GM12878 (cell line): ENCODE data around the gene COL11A1. TPM values are rescaled to one million over a fixed set of nuclear protein-coding genes. Genes with fewer than 3 reads are reported as not detected.

Experiments
- ATAC-seq: fragments of 200-7000 bp; cut with Tn5 transposase; 3 replicates; pipeline ENCODE4 v1.9.1; 2020; ENCODE audit warnings: mild to moderate bottlenecking, moderate library complexity
- BruUV-seq: library from RNA; stranded (reverse); fragments of 400-500 nt; replicated peaks from 2 replicates; lab custom pipeline; 2021; lab: Mats Ljungman, UMichigan
- CTCF ChIA-PET: fragments of 300-600 bp; sonication (Branson Sonifier 250); formaldehyde crosslinking; extraction: SDS; loops from one replicate; lab custom pipeline; 2021; ENCODE audit warnings: inconsistent platforms; lab: Yijun Ruan, JAX
- POLR2A ChIA-PET: fragments of 350-600 bp; formaldehyde crosslinking; extraction: SDS; loops from one replicate; lab custom pipeline; 2021; ENCODE audit warnings: inconsistent platforms; lab: Charles Lee
- RAD21 ChIA-PET: fragments of 300-600 bp; sonication (Branson Sonifier 250); formaldehyde crosslinking; loops from one replicate; lab custom pipeline; 2023; ENCODE audit warnings: antibody characterized with exemption; ENCODE audit not compliant: unreplicated experiment; lab: Charles Lee
- SMC1A ChIA-PET: fragments of 300-600 bp; sonication (Branson Sonifier 250); formaldehyde crosslinking; loops from one replicate; lab custom pipeline; 2023; ENCODE audit not compliant: unreplicated experiment, uncharacterized antibody; lab: Charles Lee
- DNase-seq: peaks from one replicate; pipeline ENCODE4 v3.0.0-alpha.2; 2011; ENCODE audit warnings: low read depth, low spot score
- FAIRE-seq: peaks from 3 replicates; lab custom pipeline; 2011; peaks lifted over from hg19 to GRCh38; lab: Jason Lieb, UNC
- H2AFZ ChIP-seq: 2 replicates; pipeline ENCODE4 v1.6.0; 2011; ENCODE audit warnings: low read depth, low read length, control low read depth; ENCODE audit not compliant: control insufficient read depth
- H3K27ac ChIP-seq: 2 replicates; pipeline ENCODE4 v1.5.1; 2011; ENCODE audit warnings: control low read depth; ENCODE audit not compliant: control insufficient read depth, insufficient read depth
- H3K27me3 ChIP-seq, 2 experiments: replicated peaks in 1 of 2; 2 replicates each; pipeline versions ENCODE4 v1.6.0 to v1.6.1; 2011; ENCODE audit warnings: low read length in 1 of 2; ENCODE audit not compliant: control insufficient read depth in 2 of 2, insufficient read depth in 2 of 2
- H3K36me3 ChIP-seq, 2 experiments: 2 replicates each; pipeline ENCODE4 v1.5.1; 2011; ENCODE audit warnings: low read length in 1 of 2; ENCODE audit not compliant: control insufficient read depth in 2 of 2, insufficient read depth in 2 of 2
- H3K4me1 ChIP-seq: 2 replicates; pipeline ENCODE4 v1.6.1; 2011; ENCODE audit warnings: mild to moderate bottlenecking, low read length, moderate library complexity, mixed read lengths; ENCODE audit not compliant: control insufficient read depth, insufficient read depth
- H3K4me2 ChIP-seq: 2 replicates; pipeline ENCODE4 v1.6.0; 2011; ENCODE audit warnings: control low read depth; ENCODE audit not compliant: control insufficient read depth, insufficient read depth
- H3K4me3 ChIP-seq: fragments of 200-600 bp; sonication (generic); 2 replicates; pipeline ENCODE4 v1.5.1; 2016
- H3K79me2 ChIP-seq: 2 replicates; pipeline ENCODE4 v1.6.0; 2011; ENCODE audit warnings: low read length; ENCODE audit not compliant: control insufficient read depth, insufficient read depth
- H3K9ac ChIP-seq: 2 replicates; pipeline ENCODE4 v1.8.0; 2011; ENCODE audit warnings: low read length, control low read depth, mixed read lengths; ENCODE audit not compliant: control insufficient read depth, insufficient read depth
- H3K9me3 ChIP-seq: replicated peaks from 3 replicates; pipeline ENCODE4 v1.5.1; 2011; ENCODE audit warnings: mild to moderate bottlenecking, low read length; ENCODE audit not compliant: control insufficient read depth, insufficient read depth
- H4K20me1 ChIP-seq: 2 replicates; pipeline ENCODE4 v1.6.0; 2011; ENCODE audit not compliant: control insufficient read depth, insufficient read depth
- ATF7 ChIP-seq: fragments of 450-650 bp; IDR thresholded peaks from 2 replicates; pipeline ENCODE4 v1.6.1; 2016; ENCODE audit warnings: low read depth, mild to moderate bottlenecking
- CBX5 ChIP-seq: sonication (generic); IDR thresholded peaks from 2 replicates; pipeline ENCODE4 v1.6.1; 2016; ENCODE audit warnings: low read depth, moderate library complexity, mild to moderate bottlenecking, inconsistent platforms
- CHD4 ChIP-seq: fragments of 200-600 bp; sonication (generic); IDR thresholded peaks from 2 replicates; pipeline ENCODE4 v1.6.1; 2016; ENCODE audit warnings: mild to moderate bottlenecking
- CUX1 ChIP-seq: IDR thresholded peaks from 2 replicates; pipeline ENCODE4 v1.6.1; 2012; ENCODE audit warnings: improper control_type of control experiment, low read depth, low read length; ENCODE audit not compliant: insufficient replicate concordance
- ETV6 ChIP-seq, 2 experiments: fragments of 450-650 bp in 1 of 2; IDR thresholded peaks in 1 of 2; conservative IDR thresholded peaks in 1 of 2; 2 replicates each; pipeline ENCODE4 v1.6.1; 2014; ENCODE audit warnings: antibody characterized with exemption in 1 of 2, borderline replicate concordance in 1 of 2, low read depth in 1 of 2, mild to moderate bottlenecking in 1 of 2, moderate library complexity in 1 of 2
- HCFC1 ChIP-seq: fragments of 150-350 bp; IDR thresholded peaks from 2 replicates; pipeline ENCODE4 v1.6.1; 2014; ENCODE audit warnings: low read length
- HDAC2 ChIP-seq: fragments of 200-600 bp; sonication (generic); IDR thresholded peaks from 2 replicates; pipeline ENCODE4 v1.6.1; 2017
- PAX5 ChIP-seq: IDR thresholded peaks from 2 replicates; pipeline ENCODE4 v1.6.1; 2011; ENCODE audit warnings: low read depth, low read length, borderline replicate concordance
- RUNX3 ChIP-seq: IDR thresholded peaks from 2 replicates; pipeline ENCODE4 v1.6.1; 2012; ENCODE audit warnings: low read length, inconsistent platforms
- SP1 ChIP-seq: IDR thresholded peaks from one replicate; pipeline ENCODE4 v1.6.1; 2011; ENCODE audit warnings: low read depth, low read length
- SREBF1 ChIP-seq: IDR thresholded peaks from 2 replicates; pipeline ENCODE4 v1.6.1; 2012; ENCODE audit warnings: mild to moderate bottlenecking, low read length
- SRF ChIP-seq, 2 experiments: IDR thresholded peaks; 2 replicates each; pipeline ENCODE4 v1.6.1; 2011; ENCODE audit warnings: low read depth in 2 of 2, low read length in 2 of 2, mild to moderate bottlenecking in 1 of 2, moderate library complexity in 1 of 2
- TARDBP ChIP-seq: IDR thresholded peaks from 2 replicates; pipeline ENCODE4 v1.6.1; 2016; ENCODE audit warnings: borderline replicate concordance
- WRNIP1 ChIP-seq: IDR thresholded peaks from 2 replicates; pipeline ENCODE4 v1.6.1; 2011; ENCODE audit warnings: low read depth, low read length, improper control_type of control experiment, borderline replicate concordance
- YY1 ChIP-seq: IDR thresholded peaks from 2 replicates; pipeline ENCODE4 v1.6.1; 2011; ENCODE audit warnings: low read depth, mild to moderate bottlenecking, low read length
- WGBS: methylation state at CpG from one replicate; pipeline ENCODE4 v1.1.6; 2016; ENCODE audit warnings: low lambda C conversion rate; ENCODE audit not compliant: insufficient replicate concordance, insufficient coverage; ENCODE audit errors: missing lambda C conversion rate; 5-methylcytosine and 5-hydroxymethylcytosine counted together
- in situ Hi-C: fragments of 300-500 bp; cut with MboI; formaldehyde crosslinking; loops from 9 replicates; pipeline ENCODE4 v1.14.3; 2018; ENCODE audit warnings: mixed read lengths
- intact Hi-C: fragments of 100-400 bp; cut with micrococcal nuclease; formaldehyde crosslinking; loops from one replicate; pipeline ENCODE4 v1.14.2; 2022; ENCODE audit not compliant: unreplicated experiment
- polyA plus RNA-seq, 11 experiments: library from polyadenylated mRNA; depleted of rRNA in 4 of 11; unstranded in 6 of 11; stranded (reverse) in 5 of 11; fragments of >200 nt; fragmentation: Nextera tagmentation in 4 of 11; fragmentation: Illumina TruSeq in 1 of 11; extraction: Ambion mirVana in 4 of 11; extraction: Trizol in 1 of 11; gene quantifications; 1 replicate in 1 of 11; 2 replicates in 10 of 11; pipeline versions ENCODE4 v1.2.1 to v1.2.3, GENCODE V29; 2011 to 2016; ENCODE audit warnings: inconsistent platforms in 2 of 11, missing spikeins in 2 of 11, low read depth in 1 of 11
- total RNA-seq, 4 experiments: library from RNA; depleted of rRNA in 3 of 4; stranded (reverse); fragments of >200 nt in 3 of 4; fragmentation: Illumina TruSeq in 1 of 4; extraction: Trizol in 1 of 4; gene quantifications; 2 replicates each; pipeline versions ENCODE4 v1.2.1 to v1.2.3, GENCODE V29; 2013 to 2021

Gene COL11A1
- total and polyA plus RNA-seq, 10 of the 15 experiments (the other 5 are each of a cell fraction or from before 2014, with no cell fraction given) = 0.11 TPM; not detected in 9

DNA sequence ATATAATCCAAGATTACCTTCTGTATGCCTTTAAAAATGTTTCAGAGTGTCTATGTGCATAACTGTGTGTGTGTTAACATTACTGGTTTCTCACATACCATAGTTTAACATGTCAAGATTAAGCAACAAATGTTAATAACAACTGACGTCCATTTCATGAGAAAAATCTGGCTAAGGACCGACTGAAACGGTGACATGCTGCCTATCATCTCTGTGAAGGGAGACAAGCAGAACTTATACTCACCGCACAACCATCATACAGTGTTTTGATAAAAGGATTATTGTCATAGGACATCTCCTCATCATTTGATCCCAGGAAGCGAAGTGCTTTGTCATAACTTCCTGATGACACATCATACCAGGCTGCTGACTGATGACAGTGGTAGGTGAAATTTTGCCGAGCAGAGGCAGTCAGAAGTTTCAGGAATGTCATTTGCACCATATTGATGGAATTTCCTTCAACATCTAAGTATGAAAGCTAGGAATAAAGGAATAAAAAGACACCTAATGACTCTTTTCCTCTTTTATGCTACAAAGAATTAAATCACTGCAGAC, 228.8 kb downstream of the COL11A1 start:
- no peak overlapping the region for H3K4me3 ChIP-seq
- no peaks in the 10 kb centered on the region for H3K36me3 ChIP-seq
- H3K79me2 ChIP-seq = no peaks in the 10 kb centered on the region
- DNase-seq (no peak), FAIRE-seq (no peak), ATAC-seq (no peak)
- ChIA-PET POLR2A (no interaction called here), CTCF (no interaction called here), RAD21 (no interaction called here), SMC1A (interaction anchor here (0.6 kb wide), 2 partner anchors 348 to 404 kb away, joined by 3 read pairs; no protein-coding TSS in a partner anchor)
- intact Hi-C loops (no loop called here), in situ Hi-C loops (no loop called here)
- no peaks in the 10 kb centered on the region for H4K20me1 ChIP-seq
- no peaks in the 10 kb centered on the region for H3K4me1 ChIP-seq
- no peak overlapping the region for H3K4me2 ChIP-seq
- no TSS peak for BruUV-seq
- TF ChIP-seq CBX5 (no peak), SRF (IDR thresholded peaks at IDR 0.05; ENCODE audit: low read depth in 2 of 2, low read length in 2 of 2) (no peak), YY1 (no peak), HCFC1 (no peak), PAX5 (no peak), WRNIP1 (no peak), SP1 (no peak), RUNX3 (no peak), CUX1 (no peak), HDAC2 (no peak), SREBF1 (no peak), ETV6 (conservative IDR thresholded peaks at IDR 0.05 in 1 of 2, IDR thresholded peaks at IDR 0.05 in 1 of 2; ENCODE audit: borderline replicate concordance in 1 of 2, low read depth in 1 of 2) (no peak), TARDBP (no peak), ATF7 (no peak), CHD4 (no peak)
- H2AFZ ChIP-seq = no peak overlapping the region
- H3K9me3 ChIP-seq = no peaks in the 10 kb centered on the region
- no peaks in the 10 kb centered on the region for H3K27me3 ChIP-seq
- WGBS = 7% methylated on average over 6 of the region's 6 CpGs
- H3K27ac ChIP-seq = no peak overlapping the region
- no peak overlapping the region for H3K9ac ChIP-seq
